VCaP (cell line): ENCODE results near the gene NCOR1.

ENCODE experiments used
- H3K27ac ChIP-seq: fragments of 450-650 bp; 2 replicates; pipeline ENCODE4 v1.5.1; 2017
- CTCF ChIP-seq: fragments of 450-650 bp; conservative IDR thresholded peaks from 2 replicates; pipeline ENCODE4 v1.5.1; 2017; ENCODE audit warnings: mild to moderate bottlenecking, moderate library complexity

The NCOR1 gene

GRCh38 chr17:16033729-16034349 is 181.5 kb downstream of the NCOR1 start:
- no peak for TF ChIP-seq CTCF
- H3K27ac ChIP-seq = no peak overlapping the region

- no peak overlapping the region for H3K27ac ChIP-seq
- no peak for TF ChIP-seq CTCF
Measured at GRCh38 chr17:16027708-16028584, 187.4 kb downstream of the NCOR1 start.

GRCh38 chr17:16026895-16027294 is 188.4 kb downstream of the NCOR1 start:
- no peak for TF ChIP-seq CTCF
- H3K27ac ChIP-seq = no peak overlapping the region

GRCh38 chr17:16025202-16025601 is 190.1 kb downstream of the NCOR1 start:
- TF ChIP-seq CTCF = no peak
- H3K27ac ChIP-seq = no peak overlapping the region

- no peak for TF ChIP-seq CTCF
- no peak overlapping the region for H3K27ac ChIP-seq
Measured at GRCh38 chr17:16023881-16024280, 191.5 kb downstream of the NCOR1 start.

- peak overlapping the region; percentile 61 for H3K27ac ChIP-seq
- TF ChIP-seq CTCF = no peak
Measured at GRCh38 chr17:16019347-16019746, 196.0 kb downstream of the NCOR1 start.

GRCh38 chr17:16013943-16014407 is 201.4 kb downstream of the NCOR1 start:
- H3K27ac ChIP-seq = no peak overlapping the region
- peak; percentile 66 for TF ChIP-seq CTCF
